Measurements from ENCODE around the gene AFAP1L1.

AFAP1L1 gene

DNA sequence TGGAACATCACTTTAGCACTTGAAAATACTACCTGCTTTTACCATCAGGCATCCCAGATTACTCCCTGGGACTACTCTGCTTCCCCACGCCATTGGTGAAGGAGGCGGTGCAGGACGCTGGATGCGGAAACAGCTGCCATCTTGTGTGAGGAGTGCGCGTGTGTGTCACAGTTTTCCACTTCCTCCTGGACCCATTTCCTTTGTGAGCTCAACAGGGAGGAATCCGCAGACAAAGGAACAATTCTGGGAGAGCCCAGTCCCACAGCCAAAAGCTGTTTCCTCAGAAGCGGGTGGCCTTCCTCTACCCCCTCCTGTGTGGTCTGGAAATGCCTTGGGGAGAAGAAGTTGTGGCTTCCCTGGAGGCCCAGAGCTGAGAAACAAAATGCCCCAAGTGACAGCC lies 16.8 kb downstream of the AFAP1L1 start:
- ATAC-seq = no peak

DNA sequence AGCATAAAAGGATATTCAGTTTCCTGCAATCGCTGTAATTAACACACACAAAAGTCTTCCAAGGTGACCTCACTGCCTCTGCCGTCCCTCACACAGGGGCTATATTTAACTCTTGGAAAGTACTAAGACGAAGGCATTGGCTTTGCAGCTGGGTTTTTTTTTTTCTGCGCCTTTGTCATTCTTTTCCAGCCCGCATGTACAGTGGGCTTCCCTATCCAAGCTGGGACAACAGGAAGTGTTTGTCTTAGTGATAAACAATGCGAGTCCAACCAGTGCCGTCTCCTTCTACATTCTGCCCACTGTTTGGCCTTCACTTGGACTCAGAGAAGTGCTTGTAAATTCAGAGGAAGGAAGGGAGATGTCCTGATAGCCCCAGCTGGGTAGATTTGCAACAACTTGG lies 17.6 kb downstream of the AFAP1L1 start:
- no peak for ATAC-seq

DNA sequence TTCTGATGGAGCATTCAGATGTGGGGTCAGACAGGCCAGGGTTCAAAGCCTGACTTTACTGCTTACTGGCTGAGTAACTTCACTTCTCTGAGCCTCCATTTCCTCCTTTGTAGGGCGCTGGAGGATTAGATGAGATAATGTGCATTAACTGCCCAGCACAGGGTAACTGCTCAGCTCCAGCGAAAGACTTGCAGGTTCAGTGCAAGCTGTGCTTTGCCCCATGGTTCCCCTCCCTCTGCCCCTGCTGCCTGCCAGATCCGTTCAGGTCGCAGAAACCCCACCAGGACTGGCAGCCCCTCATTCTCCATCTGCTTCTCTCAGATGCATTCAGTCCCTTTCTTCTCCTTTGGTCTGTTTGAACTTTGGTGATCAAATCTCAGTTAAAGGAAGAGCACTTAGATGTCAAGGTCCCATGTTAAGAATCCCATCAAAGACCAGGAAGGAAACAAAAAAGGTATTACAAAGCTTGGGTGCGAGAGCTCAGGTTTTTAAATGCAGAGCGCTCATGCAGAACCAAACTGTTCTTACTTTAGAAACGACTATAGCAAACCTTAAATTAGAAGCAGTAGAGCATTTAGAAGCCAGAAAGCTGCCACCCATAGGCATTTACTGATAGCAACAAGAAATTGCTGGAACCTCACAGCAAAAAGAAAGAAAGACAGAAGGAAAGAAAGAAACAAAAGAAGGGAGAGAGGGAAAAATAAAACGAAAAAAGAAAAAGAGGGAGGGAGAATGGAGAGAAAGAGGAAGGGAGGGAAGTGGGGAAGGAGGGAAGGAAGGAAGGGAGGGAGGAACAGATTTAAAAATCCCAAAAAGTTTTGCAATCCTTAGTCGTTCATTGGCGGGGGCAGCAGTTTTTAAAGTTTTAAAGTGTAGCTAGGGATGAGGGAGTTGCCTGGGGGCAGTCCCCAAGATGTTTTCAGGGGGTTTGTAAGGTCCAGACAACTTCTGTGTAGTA lies 23.5 kb downstream of the AFAP1L1 start:
- no peak for ATAC-seq

DNA sequence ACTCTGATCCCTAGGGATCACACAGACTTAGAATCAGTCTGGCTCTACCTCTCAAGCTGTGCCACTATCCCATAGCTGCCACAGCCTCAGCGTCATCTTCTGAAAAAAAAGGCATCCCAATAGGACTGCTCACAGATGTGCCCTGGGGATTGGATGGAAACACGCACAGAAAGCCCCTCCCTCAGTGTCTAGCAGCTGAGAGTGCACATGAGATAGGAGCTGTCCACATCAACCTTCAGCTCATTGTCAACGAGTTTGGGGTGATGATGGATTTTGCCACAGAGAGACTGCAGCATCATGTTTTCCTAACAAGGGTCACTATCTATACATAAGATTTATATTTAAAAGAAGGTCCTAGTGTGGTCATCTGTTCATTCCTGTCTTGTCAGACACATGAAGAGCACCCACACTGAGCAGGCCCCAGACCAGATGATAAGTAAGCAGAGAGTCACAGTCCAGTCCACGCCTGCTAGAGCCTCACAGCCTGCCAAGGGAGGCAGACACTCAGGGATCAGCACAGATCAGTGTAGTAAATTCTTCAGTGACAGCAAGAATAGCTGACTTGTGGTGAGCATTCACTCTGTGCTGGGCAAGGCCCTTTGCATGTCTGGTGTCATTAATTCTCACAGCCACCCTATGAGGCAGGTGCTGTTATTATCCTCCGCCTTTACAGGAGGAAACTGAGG lies 25.8 kb downstream of the AFAP1L1 start:
- ATAC-seq = no peak

DNA sequence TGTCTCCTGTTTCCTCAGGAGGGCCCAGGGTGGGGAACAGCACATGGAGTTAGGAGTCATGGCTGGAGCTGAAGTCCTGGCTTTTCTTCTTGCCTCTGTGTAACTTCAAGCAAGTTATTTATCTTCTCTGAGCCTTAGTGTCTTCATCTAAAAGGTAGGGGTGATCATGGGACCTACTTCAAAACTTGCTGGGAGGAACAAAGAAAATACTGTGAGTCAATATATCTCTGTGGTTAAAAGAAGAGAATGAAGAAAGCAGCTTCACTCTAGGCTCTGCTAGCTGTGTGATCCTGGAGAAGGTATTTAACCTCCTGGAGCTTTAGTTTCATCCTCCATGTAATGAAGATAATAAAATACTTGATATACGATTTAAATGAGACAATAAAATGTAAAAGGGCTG lies 26.5 kb downstream of the AFAP1L1 start:
- no peak for ATAC-seq

DNA sequence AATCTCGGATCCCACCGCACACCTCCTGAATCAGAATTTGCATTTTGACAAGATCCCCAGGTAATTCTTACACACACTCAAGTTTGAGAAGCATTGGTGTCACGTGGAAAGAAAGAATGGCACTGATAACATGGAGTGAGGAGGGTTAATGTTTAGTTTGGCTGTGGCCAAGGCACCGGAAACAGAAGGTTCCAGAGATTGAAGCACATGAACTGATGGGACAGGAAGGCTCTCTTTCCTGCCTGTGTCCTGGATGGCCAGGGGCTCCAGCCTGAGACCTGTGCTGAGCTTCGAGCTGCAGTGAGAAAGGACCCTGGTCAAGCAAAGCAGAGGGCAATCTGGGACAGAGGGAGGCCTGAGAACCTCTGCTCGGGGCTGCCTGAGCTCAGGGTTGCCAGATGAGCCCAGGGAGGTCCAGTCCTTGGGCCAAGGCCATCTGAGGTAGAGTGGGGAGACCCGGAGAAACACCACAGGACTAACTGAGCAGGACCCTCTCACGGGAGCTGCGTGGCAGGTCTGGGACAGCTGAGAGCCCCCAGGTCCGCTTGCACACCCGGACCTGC lies 27.3 kb downstream of the AFAP1L1 start:
- ATAC-seq = no peak

DNA sequence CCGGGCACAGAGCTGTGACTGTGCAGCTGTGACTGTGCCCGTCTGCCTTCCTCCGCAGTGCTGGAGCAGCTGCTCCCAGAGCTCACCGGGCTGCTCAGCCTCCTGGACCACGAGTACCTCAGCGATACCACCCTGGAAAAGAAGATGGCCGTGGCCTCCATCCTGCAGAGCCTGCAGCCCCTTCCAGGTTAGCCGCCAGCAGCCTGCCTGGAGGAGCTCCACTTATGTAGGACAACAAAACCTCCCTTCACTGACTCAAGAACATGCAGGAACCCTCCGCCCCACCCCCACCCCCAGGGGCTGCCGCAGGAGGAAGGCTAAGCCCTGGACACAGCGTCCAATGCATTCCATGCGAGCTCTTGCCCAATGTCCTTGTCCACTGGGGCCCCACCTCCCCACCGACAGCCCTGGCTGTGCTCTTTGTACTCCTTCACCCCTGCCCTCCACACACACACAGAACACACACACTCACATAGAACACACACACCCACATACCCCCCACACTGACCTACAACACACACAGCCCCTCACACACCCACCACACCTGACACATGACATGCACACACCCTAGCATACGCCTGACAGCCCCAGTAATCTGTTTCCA lies 27.9 kb downstream of the AFAP1L1 start:
- no peak for ATAC-seq

DNA sequence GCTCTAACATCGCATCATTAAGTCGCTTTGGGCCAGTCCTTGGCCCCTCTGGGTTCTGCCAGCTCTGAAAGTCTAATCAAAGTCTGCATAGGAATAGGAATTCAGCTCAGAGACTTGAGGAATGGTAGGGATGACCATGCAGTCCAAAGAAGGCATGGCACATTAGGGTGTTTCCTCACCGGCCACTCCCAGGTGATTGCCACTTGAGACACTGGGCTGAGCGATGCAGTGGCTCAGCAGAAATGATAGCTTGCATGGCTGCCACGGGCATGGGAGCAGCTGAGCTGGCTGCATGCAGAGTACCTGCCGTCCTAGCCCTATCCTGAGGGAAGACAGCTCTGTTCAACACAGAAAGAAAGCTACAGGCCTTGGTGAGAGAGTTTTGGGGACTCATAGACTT lies 28.8 kb downstream of the AFAP1L1 start:
- ATAC-seq = no peak

DNA sequence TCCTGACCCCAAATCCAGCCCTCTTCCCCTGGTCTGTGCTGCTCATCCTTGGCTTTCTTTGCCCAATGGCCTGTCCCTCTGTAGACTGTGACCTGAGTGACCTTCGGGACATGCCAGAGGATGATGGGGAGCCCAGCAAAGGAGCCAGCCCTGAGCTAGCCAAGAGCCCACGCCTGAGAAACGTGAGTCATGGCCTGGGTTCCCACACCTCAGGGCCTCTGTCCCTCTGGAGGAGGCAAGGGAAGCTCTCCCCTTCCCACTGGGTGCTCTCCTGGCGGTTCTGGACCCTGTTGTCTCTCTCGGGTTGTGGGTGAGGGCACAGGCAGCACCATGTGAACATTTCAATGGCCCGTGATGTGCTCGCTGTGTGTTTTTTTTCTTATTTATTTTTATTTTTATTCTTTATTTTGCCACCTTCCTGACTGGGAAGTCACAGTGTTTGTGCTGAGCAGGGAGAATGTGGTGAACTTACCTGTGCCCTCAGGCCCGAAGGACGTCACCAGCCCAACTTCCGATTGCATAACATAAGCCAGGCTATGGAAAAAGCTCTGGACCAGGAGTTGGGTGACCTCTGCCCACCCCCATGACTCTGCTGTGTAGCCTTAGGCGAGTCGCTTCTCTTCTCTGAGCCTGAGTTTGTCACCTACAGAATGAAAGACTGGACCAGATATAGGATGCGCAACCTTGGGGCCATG lies 29.5 kb downstream of the AFAP1L1 start:
- ATAC-seq = no peak

DNA sequence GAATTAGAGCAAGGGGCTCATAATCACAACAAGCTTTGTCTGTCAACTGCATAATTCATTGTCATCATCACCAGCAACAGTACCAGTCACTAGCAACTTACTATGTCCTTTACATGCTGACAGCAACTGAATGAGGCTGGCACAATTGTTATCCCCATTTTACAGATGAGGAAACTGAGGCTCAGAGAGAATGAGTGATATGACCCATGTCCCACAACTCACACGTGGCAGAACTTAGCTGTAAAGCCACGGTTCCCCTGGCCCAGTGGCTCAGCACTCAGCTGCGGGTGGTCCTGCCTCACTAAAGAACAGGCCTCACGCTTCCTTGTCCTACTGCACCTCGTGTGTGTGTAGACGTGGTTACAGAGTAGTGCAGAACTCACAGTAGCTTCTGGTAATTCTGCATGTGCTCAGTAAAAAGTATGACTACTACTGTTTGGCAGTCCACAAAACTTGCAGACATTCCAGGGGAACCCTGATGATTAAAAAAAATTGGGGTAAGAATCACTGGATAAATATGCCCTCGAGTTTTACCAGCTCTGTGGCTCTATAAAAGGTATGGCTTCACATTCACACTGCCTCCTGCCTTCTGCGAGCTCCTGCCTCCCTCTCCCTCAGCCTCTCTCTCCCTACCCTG lies 30.2 kb downstream of the AFAP1L1 start:
- no peak for ATAC-seq

DNA sequence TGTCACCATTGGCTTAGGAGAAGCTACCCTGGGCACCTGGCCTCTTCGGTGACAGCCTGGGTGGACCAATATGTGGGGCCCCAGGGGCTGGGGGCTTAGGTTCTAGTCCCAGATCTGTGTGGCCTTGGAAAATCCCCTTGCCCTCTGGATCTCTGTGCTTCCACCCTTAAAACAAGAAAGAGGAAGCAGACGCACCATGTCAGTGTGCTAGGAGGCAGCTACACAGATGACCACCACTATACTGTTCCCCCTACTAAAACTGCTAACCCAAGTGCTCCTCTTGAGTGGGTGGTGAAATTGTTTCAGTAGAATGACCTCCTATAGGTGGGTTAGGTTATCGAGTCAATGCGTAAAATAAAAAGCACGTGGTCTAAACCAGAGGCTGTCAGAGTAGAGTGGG lies 31.0 kb downstream of the AFAP1L1 start:
- no peak for ATAC-seq

DNA sequence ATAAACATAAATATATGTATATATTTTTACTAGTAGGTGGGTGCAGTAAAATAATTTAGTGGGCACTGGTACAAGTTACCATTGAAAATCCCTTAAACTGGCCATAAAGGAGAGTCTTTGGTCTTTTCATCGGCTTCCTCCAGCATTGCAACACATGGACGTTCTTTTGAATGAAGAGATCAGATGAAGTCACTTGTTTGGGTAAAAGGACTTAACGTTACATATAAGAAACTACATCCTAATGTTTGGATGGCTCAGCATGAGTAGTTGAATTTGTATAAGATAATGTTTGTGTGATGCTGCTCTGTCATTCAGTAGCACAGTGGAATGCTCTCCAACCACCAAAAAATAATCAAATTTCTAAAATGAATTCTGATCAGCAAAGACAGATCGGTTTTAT lies 31.6 kb downstream of the AFAP1L1 start:
- no peak for ATAC-seq

DNA sequence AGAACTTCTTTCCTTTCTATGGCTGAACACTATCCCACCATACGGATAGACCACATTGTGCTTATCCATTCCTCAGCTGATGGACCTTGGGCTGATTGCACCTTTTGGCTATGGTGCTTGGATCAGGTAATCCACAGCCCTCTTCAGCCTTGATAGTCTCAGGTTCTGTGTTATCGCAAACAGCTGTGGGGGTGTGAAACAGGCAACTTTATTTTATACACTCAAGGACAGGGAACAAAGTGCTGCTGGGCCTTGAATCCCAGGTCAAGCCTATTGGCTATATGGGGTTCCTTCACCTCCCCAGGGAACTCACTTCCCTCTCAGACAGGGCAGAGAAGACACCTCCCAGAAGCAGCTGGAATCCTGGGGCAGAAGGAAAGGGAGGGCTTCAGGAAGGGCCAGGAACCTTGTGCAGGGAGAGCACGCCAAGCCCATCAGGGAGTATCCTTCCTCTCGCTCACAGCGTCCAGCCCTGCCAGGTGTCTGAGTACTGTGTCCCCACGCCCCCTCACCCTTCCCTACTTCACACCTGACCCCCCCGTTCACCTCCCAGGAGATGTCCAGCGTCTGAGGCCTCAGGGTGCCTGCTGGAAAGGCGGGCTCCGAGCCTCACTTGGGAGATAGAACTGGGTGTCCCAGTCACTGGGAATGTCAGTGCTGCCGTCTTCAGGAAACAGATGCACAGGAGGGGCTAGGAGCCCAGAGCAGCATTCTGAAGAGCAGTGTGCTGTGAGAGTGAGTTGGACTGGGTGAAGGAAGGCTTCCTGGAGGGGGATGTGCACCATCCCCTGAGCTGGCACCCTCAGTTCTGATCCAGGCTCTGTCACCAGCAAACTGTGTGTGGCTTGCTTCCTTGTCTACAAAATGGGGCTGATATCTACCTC lies 32.8 kb downstream of the AFAP1L1 start:
- ATAC-seq = no peak

DNA sequence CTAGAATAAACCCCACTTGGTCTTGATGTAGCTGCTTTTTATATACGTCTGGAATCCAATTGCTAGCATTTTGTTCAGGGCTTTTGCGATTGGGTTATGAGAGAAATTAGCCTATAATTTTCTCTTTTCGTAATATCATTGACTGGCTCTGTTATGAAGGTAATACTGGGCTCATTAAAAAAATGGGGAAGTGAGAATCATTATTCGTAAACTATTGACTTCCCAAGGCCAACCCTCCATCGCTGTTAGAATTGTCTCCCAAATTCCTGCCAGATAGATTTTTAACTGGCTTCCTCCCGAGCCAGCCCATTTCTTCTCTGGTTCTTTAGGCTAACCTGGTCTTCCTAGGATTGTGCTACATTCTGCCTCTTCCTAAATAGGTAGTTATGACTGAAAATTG lies 37.7 kb downstream of the AFAP1L1 start:
- ATAC-seq = no peak

DNA sequence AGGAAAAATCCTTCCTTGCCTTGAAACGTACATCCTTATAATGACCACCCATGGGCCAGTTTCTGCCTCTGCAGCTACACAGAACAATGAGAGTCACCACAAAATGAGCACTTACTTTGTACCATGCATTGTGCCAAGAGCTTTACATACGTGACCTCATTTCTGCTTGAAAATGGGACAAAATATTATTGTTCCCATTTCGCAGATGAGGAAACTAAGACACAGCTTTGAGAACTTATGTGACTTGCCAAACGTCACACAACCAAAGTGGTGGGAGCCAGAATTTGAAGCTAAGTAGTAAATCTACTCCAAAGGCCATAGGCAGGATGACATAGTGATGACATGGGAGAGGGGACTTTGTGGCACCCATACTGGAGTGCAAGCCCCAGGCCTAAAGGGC lies 38.8 kb downstream of the AFAP1L1 start:
- no peak for ATAC-seq

DNA sequence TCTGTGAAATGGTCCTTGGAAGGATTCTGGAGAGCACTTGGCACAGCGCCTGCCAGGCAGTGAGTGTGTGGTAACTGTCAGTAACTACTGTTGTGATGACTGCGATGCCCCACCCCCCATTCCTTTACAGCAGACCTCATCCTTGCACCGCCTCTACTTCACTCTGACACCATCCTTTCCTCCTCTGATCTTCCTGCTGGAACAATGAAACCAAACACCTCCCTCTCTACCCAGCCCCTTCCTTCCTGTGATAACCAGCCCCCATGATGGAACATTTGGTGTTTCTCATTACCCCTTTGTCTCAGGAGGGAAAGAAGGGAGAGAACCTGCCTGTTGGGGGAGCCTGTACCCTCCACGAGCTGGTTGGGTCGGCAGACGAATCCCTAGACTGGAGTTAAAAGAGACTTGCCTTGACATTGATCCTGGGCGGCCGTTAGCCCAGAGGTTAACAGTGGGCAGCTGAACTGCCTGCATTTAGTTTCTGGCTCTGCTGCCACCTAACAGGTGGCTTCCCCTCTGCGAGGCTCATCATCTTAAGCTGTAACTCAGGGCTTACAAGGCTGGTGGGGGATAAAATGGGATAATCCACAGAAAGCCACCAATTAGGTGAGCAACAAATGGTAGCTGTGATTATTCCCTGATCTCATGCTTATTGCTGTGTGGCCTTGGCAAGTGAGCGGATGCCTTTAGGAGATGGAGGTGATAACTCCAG lies 39.4 kb downstream of the AFAP1L1 start:
- no peak for ATAC-seq

DNA sequence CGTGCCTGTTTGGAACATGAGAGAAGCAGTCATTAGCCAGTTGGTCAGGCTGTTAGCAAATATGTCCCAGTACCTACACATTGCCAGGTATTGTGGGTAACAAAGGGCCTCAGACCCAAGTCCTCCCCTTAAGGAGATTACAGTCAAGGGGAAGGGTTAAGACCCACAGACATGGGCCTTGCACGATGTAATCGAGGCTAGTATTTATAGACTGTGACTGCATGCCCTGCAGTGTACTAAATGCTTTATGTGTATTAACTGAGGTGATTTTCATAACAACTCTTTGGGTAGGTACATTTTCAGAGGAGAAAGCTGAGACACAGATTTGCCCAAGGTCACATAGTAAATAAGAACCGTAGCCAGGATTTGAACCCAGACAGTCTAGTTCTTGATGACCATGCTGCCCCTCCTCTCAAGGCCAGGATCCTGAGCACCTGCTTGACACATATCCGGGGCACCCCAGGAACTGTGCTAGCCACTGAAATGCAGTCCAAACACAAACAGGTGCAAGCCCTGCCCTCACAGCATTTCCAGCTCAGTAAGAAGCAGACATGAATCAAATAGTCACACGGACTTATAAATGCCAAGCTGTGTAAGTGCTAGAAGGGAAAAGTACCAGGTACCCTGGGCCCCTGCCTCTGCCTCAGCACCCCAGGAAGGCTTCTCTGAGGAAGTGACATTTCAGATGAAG lies 41.6 kb downstream of the AFAP1L1 start:
- ATAC-seq = no peak

DNA sequence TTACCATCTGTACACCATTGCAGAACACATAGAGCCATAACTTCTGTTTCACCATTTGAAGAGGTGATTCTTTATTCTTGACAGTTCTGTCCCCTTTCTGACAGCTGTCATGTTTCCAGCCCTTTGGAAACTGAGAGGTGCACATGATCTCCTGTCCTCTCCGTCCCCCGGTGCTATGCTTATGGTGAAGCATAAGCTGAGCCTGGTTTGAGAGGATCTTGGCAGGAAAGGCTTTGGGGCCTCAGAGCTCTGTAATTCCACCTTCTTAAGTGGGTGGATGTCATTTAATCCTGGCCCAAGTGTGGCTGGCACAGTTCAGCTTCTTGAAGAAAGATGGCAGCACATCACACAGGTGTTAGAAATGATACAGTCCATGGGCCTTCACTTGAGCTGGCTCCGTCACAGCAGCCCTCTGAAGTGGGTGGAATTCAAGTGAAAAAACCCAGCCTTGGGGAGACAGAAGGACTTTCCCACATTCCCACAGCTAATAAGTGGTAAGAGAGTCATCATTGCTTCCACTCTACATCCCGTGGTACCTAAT lies 43.0 kb downstream of the AFAP1L1 start:
- no peak for ATAC-seq

DNA sequence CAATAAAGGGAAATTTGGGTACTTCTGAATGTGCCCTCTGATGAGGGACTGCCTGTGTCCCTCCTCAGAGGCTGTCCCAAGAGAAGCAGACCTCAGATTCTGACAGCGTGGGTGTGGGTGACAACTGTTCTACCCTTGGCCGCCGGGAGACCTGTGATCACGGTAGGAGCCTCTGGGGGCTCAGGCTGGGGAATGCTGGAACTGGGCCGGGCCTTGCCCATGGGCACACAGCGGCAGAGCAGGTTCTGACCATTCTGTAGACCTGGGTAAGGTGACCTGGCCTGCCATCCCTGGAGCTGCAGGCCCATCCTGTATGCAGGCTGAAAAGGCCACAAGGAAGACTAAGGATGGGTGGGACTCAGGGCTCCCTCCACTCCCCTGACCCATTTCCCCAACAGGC lies 44.1 kb downstream of the AFAP1L1 start:
- no peak for ATAC-seq
